Neutrophil (primary cell): ENCODE data around the gene SAMD1.

Experiments used
- H3K27ac ChIP-seq: fragments of 200-600 bp; sonication (generic); 2 replicates; pipeline ENCODE4 v1.5.1; 2016; ENCODE audit warnings: mild to moderate bottlenecking, moderate library complexity
- H3K27me3 ChIP-seq: fragments of 200-600 bp; sonication (generic); 2 replicates; pipeline ENCODE4 v1.6.0; 2016; ENCODE audit warnings: mild to moderate bottlenecking
- H3K36me3 ChIP-seq: fragments of 200-600 bp; sonication (generic); 2 replicates; pipeline ENCODE4 v1.5.1; 2017
- H3K4me1 ChIP-seq, 2 experiments: fragments of 200-600 bp in 1 of 2; sonication (generic) in 1 of 2; 1 replicate in 1 of 2; 2 replicates in 1 of 2; pipeline versions ENCODE4 v1.5.1 to v1.6.1; 2013 to 2016; ENCODE audit warnings: low read depth in 1 of 2, low read length in 1 of 2, mild to moderate bottlenecking in 1 of 2, moderate library complexity in 1 of 2; ENCODE audit not compliant: control insufficient read depth in 1 of 2, insufficient read depth in 1 of 2
- H3K4me3 ChIP-seq, 2 experiments: fragments of 200-600 bp in 1 of 2; sonication (generic) in 1 of 2; 1 replicate in 1 of 2; 2 replicates in 1 of 2; pipeline ENCODE4 v1.5.1; 2013 to 2016; ENCODE audit warnings: low read depth in 1 of 2, low read length in 1 of 2, mild to moderate bottlenecking in 1 of 2, moderate library complexity in 1 of 2
- H3K9me3 ChIP-seq: fragments of 200-600 bp; sonication (generic); 2 replicates; pipeline ENCODE4 v1.5.1; 2016
- CTCF ChIP-seq: fragments of 200-600 bp; sonication (generic); IDR thresholded peaks from 2 replicates; pipeline ENCODE4 v1.5.1; 2016; ENCODE audit warnings: antibody characterized with exemption

Gene SAMD1

GRCh38 chr19:14055396-14055795 is 35.2 kb downstream of the SAMD1 start:
- Histone ChIP-seq H3K36me3 (no peaks in the 10 kb centered on the region), H3K4me1 (peaks cover 0 to 7% of the 10 kb centered on the region in 2 experiments), H3K4me3 (no peak overlapping the region), H3K27me3 (peaks cover 73% of the 10 kb centered on the region), H3K27ac (no peak overlapping the region), H3K9me3 (no peaks in the 10 kb centered on the region)
- TF ChIP-seq CTCF = no peak

- Histone ChIP-seq H3K4me1 (peaks cover 0 to 7% of the 10 kb centered on the region in 2 experiments), H3K27ac (no peak overlapping the region), H3K27me3 (peaks cover 66% of the 10 kb centered on the region), H3K9me3 (no peaks in the 10 kb centered on the region), H3K4me3 (no peak overlapping the region), H3K36me3 (no peaks in the 10 kb centered on the region)
- no peak for TF ChIP-seq CTCF
Measured at GRCh38 chr19:14054721-14055120, 35.8 kb downstream of the SAMD1 start.

GRCh38 chr19:14054099-14054498 is 36.5 kb downstream of the SAMD1 start:
- no peak for TF ChIP-seq CTCF
- Histone ChIP-seq H3K27me3 (peaks cover 60% of the 10 kb centered on the region), H3K36me3 (no peaks in the 10 kb centered on the region), H3K4me1 (peaks cover 0 to 7% of the 10 kb centered on the region in 2 experiments), H3K27ac (no peak overlapping the region), H3K4me3 (no peak overlapping the region), H3K9me3 (no peaks in the 10 kb centered on the region)

GRCh38 chr19:14053500-14053899 is 37.1 kb downstream of the SAMD1 start:
- Histone ChIP-seq H3K4me3 (no peak overlapping the region), H3K27me3 (peaks cover 54% of the 10 kb centered on the region), H3K27ac (no peak overlapping the region), H3K36me3 (no peaks in the 10 kb centered on the region), H3K9me3 (no peaks in the 10 kb centered on the region), H3K4me1 (peaks cover 0 to 3% of the 10 kb centered on the region in 2 experiments)
- no peak for TF ChIP-seq CTCF

- Histone ChIP-seq H3K9me3 (no peaks in the 10 kb centered on the region), H3K4me1 (peaks cover 0 to 3% of the 10 kb centered on the region in 2 experiments), H3K4me3 (no peak overlapping the region), H3K27ac (no peak overlapping the region), H3K36me3 (no peaks in the 10 kb centered on the region), H3K27me3 (peaks cover 49% of the 10 kb centered on the region)
- no peak for TF ChIP-seq CTCF
Measured at GRCh38 chr19:14053032-14053431, 37.5 kb downstream of the SAMD1 start.

- no peak overlapping the region for H3K4me3 ChIP-seq
- no peaks in the 10 kb centered on the region for H3K36me3 ChIP-seq
- no peak for TF ChIP-seq CTCF
Measured at GRCh38 chr19:14052470-14052869, 38.1 kb downstream of the SAMD1 start.

More at GRCh38 chr19:14052470-14052869, 38.1 kb downstream of the SAMD1 start:
- Histone ChIP-seq H3K4me1 (peaks cover 0 to 3% of the 10 kb centered on the region in 2 experiments), H3K27ac (no peak overlapping the region), H3K9me3 (no peaks in the 10 kb centered on the region), H3K27me3 (peaks cover 44% of the 10 kb centered on the region)
